ENCODE measurements around the gene SRP68. TPM values are rescaled to one million over a fixed set of nuclear protein-coding genes. Genes with fewer than 3 reads are reported as not detected.

Gene SRP68
- total RNA-seq, 1 donor from 2014 or later, result 62.2 TPM

GRCh38 chr17:76004750-76005262 is 67.5 kb downstream of the SRP68 start:
- DNase-seq (ENCODE audit: extremely low read depth, low read depth, low spot score), result no peak

- no peak for DNase-seq (ENCODE audit: extremely low read depth, low read depth, low spot score)
Measured at GRCh38 chr17:76003915-76004314, 68.4 kb downstream of the SRP68 start.

GRCh38 chr17:76002100-76002499 is 70.2 kb downstream of the SRP68 start:
- no peak for DNase-seq (ENCODE audit: extremely low read depth, low read depth, low spot score)

GRCh38 chr17:76000755-76001521 is 71.4 kb downstream of the SRP68 start, which contains the start of gene CDK3:
TSS of gene CDK3 (plus strand) at chr17:76000855. CDS start at chr17:76001426, 571 bp downstream.
- DNase-seq (ENCODE audit: extremely low read depth, low read depth, low spot score), result no peak

- no peak for DNase-seq (ENCODE audit: extremely low read depth, low read depth, low spot score)
Measured at GRCh38 chr17:76000016-76000754, 72.1 kb downstream of the SRP68 start.

GRCh38 chr17:75998327-75998795 is 74.0 kb downstream of the SRP68 start:
- DNase-seq (ENCODE audit: extremely low read depth, low read depth, low spot score), result no peak

GRCh38 chr17:75996665-75997590 is 75.4 kb downstream of the SRP68 start:
- DNase-seq (ENCODE audit: extremely low read depth, low read depth, low spot score), result no peak

- no peak for DNase-seq (ENCODE audit: extremely low read depth, low read depth, low spot score)
Measured at GRCh38 chr17:75995385-75995925, 76.9 kb downstream of the SRP68 start.

GRCh38 chr17:75994802-75995370 is 77.4 kb downstream of the SRP68 start:
- no peak for DNase-seq (ENCODE audit: extremely low read depth, low read depth, low spot score)

GRCh38 chr17:75991396-75991795 is 80.9 kb downstream of the SRP68 start:
- no peak for DNase-seq (ENCODE audit: extremely low read depth, low read depth, low spot score)

Other genes with a start within 250 kb of the SRP68 start
- 1.1 and 1.6 TPM in 2 replicates for gene UNC13D, start 228.1 kb downstream of the SRP68 start, total RNA-seq
- 66.6 and 74.7 TPM in 2 replicates for gene WBP2, start 217.2 kb downstream of the SRP68 start, total RNA-seq
- gene TRIM47, start 193.9 kb downstream of the SRP68 start, total RNA-seq, result 90.3 and 98.8 TPM in 2 replicates
- 43.2 and 43.5 TPM in 2 replicates for gene TRIM65, start 175.6 kb downstream of the SRP68 start, total RNA-seq
- gene MRPL38, start 167.6 kb downstream of the SRP68 start, total RNA-seq, result 33.9 and 36.8 TPM in 2 replicates
- gene FBF1, start 131.5 kb downstream of the SRP68 start, total RNA-seq, result 4.9 and 9.5 TPM in 2 replicates
- 45.0 and 47.4 TPM in 2 replicates for gene ACOX1, start 93.4 kb downstream of the SRP68 start, total RNA-seq
- 15.1 and 27.1 TPM in 2 replicates for gene TEN1, start 93.3 kb downstream of the SRP68 start, total RNA-seq
- gene CDK3, start 71.7 kb downstream of the SRP68 start, total RNA-seq, result 1.7 and 3.3 TPM in 2 replicates
- gene EVPL, start 45.2 kb downstream of the SRP68 start, total RNA-seq, result 0.06 and 1.2 TPM in 2 replicates
- not detected in 2 replicates for gene GALR2, start 2.3 kb upstream of the SRP68 start, total RNA-seq
- not detected in 2 replicates for gene ZACN, start 6.7 kb upstream of the SRP68 start, total RNA-seq
- 74.2 and 81.0 TPM in 2 replicates for gene EXOC7, start 31.3 kb upstream of the SRP68 start, total RNA-seq
- gene FOXJ1, start 68.7 kb upstream of the SRP68 start, total RNA-seq, result 0.18 and 0.39 TPM in 2 replicates
- 0.44 and 0.58 TPM in 2 replicates for gene RNF157, start 168.0 kb upstream of the SRP68 start, total RNA-seq
- gene UBALD2, start 192.8 kb upstream of the SRP68 start, total RNA-seq, result 13.6 and 25.7 TPM in 2 replicates
- 3.5 and 6.8 TPM in 2 replicates for gene QRICH2, start 235.8 kb upstream of the SRP68 start, total RNA-seq

Measured in glomerular endothelial cell (primary cell).